ENCODE results near the gene SH3GLB2.
"Not testable (repeated sequence)": the region's sequence is repeated elsewhere in the genome, so short reads cannot be mapped to it uniquely, and the experiment has no call there.

DNA sequence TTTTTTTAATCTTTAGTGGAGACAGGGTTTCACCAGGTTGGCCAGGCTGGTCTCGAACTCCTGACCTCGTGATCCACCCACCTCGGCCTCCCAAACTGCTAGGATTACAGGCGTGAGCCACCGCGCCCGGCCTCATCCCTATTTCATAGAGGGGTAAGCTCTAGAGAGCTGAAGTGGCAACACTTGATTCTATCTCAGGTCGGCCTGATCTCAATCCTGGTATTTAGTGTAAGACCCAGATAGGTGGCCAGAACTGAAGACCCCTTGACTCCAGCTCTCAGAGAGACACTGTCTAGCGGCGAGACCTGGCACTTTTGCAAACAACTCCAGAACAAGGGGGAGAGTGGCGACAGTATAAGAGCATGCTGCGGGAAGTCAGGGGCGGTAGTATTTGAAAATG is 7.7 kb upstream of the SH3GLB2 start:
- TF ChIP-seq, protein P1, sequence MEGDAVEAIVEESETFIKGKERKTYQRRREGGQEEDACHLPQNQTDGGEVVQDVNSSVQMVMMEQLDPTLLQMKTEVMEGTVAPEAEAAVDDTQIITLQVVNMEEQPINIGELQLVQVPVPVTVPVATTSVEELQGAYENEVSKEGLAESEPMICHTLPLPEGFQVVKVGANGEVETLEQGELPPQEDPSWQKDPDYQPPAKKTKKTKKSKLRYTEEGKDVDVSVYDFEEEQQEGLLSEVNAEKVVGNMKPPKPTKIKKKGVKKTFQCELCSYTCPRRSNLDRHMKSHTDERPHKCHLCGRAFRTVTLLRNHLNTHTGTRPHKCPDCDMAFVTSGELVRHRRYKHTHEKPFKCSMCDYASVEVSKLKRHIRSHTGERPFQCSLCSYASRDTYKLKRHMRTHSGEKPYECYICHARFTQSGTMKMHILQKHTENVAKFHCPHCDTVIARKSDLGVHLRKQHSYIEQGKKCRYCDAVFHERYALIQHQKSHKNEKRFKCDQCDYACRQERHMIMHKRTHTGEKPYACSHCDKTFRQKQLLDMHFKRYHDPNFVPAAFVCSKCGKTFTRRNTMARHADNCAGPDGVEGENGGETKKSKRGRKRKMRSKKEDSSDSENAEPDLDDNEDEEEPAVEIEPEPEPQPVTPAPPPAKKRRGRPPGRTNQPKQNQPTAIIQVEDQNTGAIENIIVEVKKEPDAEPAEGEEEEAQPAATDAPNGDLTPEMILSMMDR (conservative IDR thresholded peaks at IDR 0.05; ENCODE audit: low read depth, low read length): not testable (repeated sequence)
- TF ChIP-seq EZH2 (IDR thresholded peaks at IDR 0.05; ENCODE audit: borderline replicate concordance, low read depth, low read length, poor library complexity, severe bottlenecking): not testable (repeated sequence)
